ENCODE data around the gene SLC7A5.
"Not testable (repeated sequence)": the region's sequence is repeated elsewhere in the genome, so short reads cannot be mapped to it uniquely, and the experiment has no call there.

The SLC7A5 gene

GRCh38 chr16:87897521-87898505 lies 28.5 kb upstream of the SLC7A5 start:
- Histone ChIP-seq H3K9ac (peak overlapping the region; percentile 38; the same call in 1 of the 2 replicates), H3K9me3 (no peaks in the 10 kb centered on the region), H3K4me3 (no peak overlapping the region), H3K27ac (peak overlapping the region; percentile 46), H4K20me1 (no peaks in the 10 kb centered on the region), H3K36me3 (no peaks in the 10 kb centered on the region), H3K4me1 (peaks cover 65% of the 10 kb centered on the region), H3K4me2 (peak overlapping the region; percentile 87), H3K27me3 (no peaks in the 10 kb centered on the region)
- no peak for TF ChIP-seq Cebpa-rat (IDR thresholded peaks at IDR 0.05)

GRCh38 chr16:87896924-87897520 lies 27.7 kb upstream of the SLC7A5 start:
- peak overlapping the region; percentile 46 for H3K27ac ChIP-seq
- H3K9me3 ChIP-seq, H3K27me3 ChIP-seq, H4K20me1 ChIP-seq, H3K4me3 ChIP-seq, H3K36me3 ChIP-seq: not testable (repeated sequence)
- peak overlapping the region; percentile 87 for H3K4me2 ChIP-seq
- H3K9ac ChIP-seq: 0 out of 2 replicates have a peak overlapping the region, but pooled peaks have one; percentile 48
- peaks cover 65% of the 10 kb centered on the region for H3K4me1 ChIP-seq

- H3K27ac ChIP-seq: peak overlapping the region; percentile 46
- H3K9me3 ChIP-seq, H4K20me1 ChIP-seq, H3K27me3 ChIP-seq, H3K4me3 ChIP-seq, H3K36me3 ChIP-seq: not testable (repeated sequence)
- H3K9ac ChIP-seq: 0 out of 2 replicates have a peak overlapping the region, but pooled peaks have one; percentile 17
- peak overlapping the region; percentile 87 for H3K4me2 ChIP-seq
- H3K4me1 ChIP-seq: peaks cover 65% of the 10 kb centered on the region
Measured at GRCh38 chr16:87896176-87896890, 27.0 kb upstream of the SLC7A5 start.

GRCh38 chr16:87895641-87896141 lies 26.4 kb upstream of the SLC7A5 start:
- Histone ChIP-seq H3K4me1 (peaks cover 65% of the 10 kb centered on the region), H3K9ac (0 out of 2 replicates have a peak overlapping the region, but pooled peaks have one; percentile 17), H3K4me3 (no peak overlapping the region), H3K4me2 (peak overlapping the region; percentile 87), H4K20me1 (no peaks in the 10 kb centered on the region), H3K36me3 (no peaks in the 10 kb centered on the region), H3K9me3 (no peaks in the 10 kb centered on the region), H3K27me3 (no peaks in the 10 kb centered on the region), H3K27ac (peak overlapping the region; percentile 20; the same call in 1 of the 2 replicates)
- no peak for TF ChIP-seq Cebpa-rat (IDR thresholded peaks at IDR 0.05)

- peaks cover 56% of the 10 kb centered on the region for H3K4me1 ChIP-seq
- not testable (repeated sequence) for H3K4me3 ChIP-seq, H3K9ac ChIP-seq, H3K9me3 ChIP-seq, H3K36me3 ChIP-seq, H3K27ac ChIP-seq, H3K27me3 ChIP-seq, H4K20me1 ChIP-seq
- H3K4me2 ChIP-seq: peak overlapping the region; percentile 87; the same call in 1 of the 2 replicates
Measured at GRCh38 chr16:87894005-87894404, 24.7 kb upstream of the SLC7A5 start.

GRCh38 chr16:87891764-87892163 lies 22.5 kb upstream of the SLC7A5 start:
- Histone ChIP-seq H3K4me3 (no peak overlapping the region), H3K27ac (no peak overlapping the region), H3K36me3 (no peaks in the 10 kb centered on the region), H3K9ac (no peak overlapping the region), H4K20me1 (no peaks in the 10 kb centered on the region), H3K9me3 (peaks cover 3% of the 10 kb centered on the region; the same call in 1 of the 2 replicates), H3K27me3 (no peaks in the 10 kb centered on the region), H3K4me2 (no peak overlapping the region), H3K4me1 (peaks cover 34% of the 10 kb centered on the region)
- TF ChIP-seq Cebpa-rat (IDR thresholded peaks at IDR 0.05): no peak

GRCh38 chr16:87889762-87890161 lies 20.5 kb upstream of the SLC7A5 start:
- not testable (repeated sequence) for H3K9ac ChIP-seq, H3K27me3 ChIP-seq, H3K36me3 ChIP-seq, H3K4me3 ChIP-seq, H3K27ac ChIP-seq, H3K4me2 ChIP-seq, H3K9me3 ChIP-seq, H4K20me1 ChIP-seq
- H3K4me1 ChIP-seq: peaks cover 14% of the 10 kb centered on the region

- H3K27me3 ChIP-seq, H3K36me3 ChIP-seq, H3K4me2 ChIP-seq, H3K4me1 ChIP-seq, H3K27ac ChIP-seq, H4K20me1 ChIP-seq, H3K9ac ChIP-seq, H3K4me3 ChIP-seq, H3K9me3 ChIP-seq: not testable (repeated sequence)
Measured at GRCh38 chr16:87888346-87888745, 19.0 kb upstream of the SLC7A5 start.

GRCh38 chr16:87887931-87888330 lies 18.6 kb upstream of the SLC7A5 start:
- H3K9ac ChIP-seq, H3K9me3 ChIP-seq, H3K4me2 ChIP-seq, H4K20me1 ChIP-seq, H3K4me3 ChIP-seq, H3K36me3 ChIP-seq, H3K27me3 ChIP-seq, H3K27ac ChIP-seq, H3K4me1 ChIP-seq: not testable (repeated sequence)

- peaks cover 25% of the 10 kb centered on the region for H3K4me1 ChIP-seq
- H3K27ac ChIP-seq, H3K4me3 ChIP-seq, H4K20me1 ChIP-seq, H3K9ac ChIP-seq, H3K9me3 ChIP-seq, H3K4me2 ChIP-seq, H3K27me3 ChIP-seq, H3K36me3 ChIP-seq: not testable (repeated sequence)
Measured at GRCh38 chr16:87885371-87885967, 16.2 kb upstream of the SLC7A5 start.

All from BLaER1 (cell line).